HG03039 (cell line): ENCODE measurements around the gene HIGD1B.
"Not testable (repeated sequence)": the region's sequence is repeated elsewhere in the genome, so short reads cannot be mapped to it uniquely, and the experiment has no call there.

Experiments
- ATAC-seq: cut with Tn5 transposase; IDR thresholded peaks from one replicate; pipeline ENCODE4 v1.9.1; 2021; ENCODE audit warnings: mild to moderate bottlenecking, moderate library complexity; ENCODE audit not compliant: unreplicated experiment

Gene HIGD1B

DNA sequence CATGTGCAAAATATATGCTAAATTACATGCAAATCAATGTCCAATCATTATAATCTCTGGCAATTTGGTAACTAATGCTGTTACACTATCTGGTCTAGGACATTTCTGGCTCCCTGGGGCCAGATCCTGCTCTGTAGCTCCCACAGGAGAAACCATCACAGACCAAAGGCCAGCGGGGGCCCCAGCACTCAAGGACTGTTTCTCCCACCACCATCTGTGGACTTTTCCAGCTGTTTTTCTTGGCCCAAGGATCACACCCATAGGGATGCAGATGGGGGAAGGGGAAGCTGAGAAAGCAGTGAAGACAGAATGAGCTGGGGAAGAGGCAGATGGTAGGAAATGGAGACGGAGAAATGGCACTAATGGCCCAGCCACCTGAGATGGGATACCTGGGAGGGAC, at the start of gene HIGD1B:
Gene HIGD1B (plus strand): TSS at position 298 of the 400 bp plus-strand sequence. CDS start 270 bp downstream, outside the sequence.
- no peak for ATAC-seq

DNA sequence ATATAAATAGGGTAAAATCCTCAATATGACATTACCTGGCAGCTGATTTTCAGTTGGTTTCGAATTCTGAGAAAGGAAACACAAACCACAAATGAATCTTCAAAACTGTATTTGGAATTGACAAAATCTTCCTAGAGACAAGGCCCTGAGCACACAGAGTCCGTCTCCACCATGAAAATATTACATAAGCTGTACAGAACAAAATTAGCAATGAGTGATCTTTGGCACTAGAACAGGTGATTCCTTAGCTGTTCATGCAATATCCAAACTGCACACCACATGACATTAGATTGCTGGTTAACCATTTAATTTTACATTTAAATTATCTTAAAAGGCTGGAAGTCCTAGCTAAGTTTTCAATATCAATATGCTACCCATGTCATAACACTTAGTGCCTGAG, 49.3 kb upstream of the HIGD1B start:
- no peak for ATAC-seq

DNA sequence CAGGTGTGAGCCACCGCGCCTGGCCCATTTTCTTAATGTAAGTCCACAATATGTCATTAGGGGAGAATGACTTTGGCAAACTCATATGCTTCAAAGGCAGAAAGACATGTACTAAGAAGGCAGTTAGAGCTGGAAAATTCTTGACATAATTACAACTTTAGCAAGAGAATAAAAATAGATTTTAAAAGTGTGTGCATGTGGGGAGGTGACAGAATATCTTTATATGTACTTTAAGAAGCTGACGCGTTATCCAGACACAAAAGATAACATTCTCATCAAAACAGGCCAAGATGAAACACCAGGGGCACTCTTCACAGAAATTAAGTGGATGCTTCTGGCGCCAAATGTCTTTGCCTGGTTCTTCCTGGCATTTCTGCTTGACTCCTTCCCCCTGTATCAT, 45.8 kb upstream of the HIGD1B start:
- no peak for ATAC-seq

DNA sequence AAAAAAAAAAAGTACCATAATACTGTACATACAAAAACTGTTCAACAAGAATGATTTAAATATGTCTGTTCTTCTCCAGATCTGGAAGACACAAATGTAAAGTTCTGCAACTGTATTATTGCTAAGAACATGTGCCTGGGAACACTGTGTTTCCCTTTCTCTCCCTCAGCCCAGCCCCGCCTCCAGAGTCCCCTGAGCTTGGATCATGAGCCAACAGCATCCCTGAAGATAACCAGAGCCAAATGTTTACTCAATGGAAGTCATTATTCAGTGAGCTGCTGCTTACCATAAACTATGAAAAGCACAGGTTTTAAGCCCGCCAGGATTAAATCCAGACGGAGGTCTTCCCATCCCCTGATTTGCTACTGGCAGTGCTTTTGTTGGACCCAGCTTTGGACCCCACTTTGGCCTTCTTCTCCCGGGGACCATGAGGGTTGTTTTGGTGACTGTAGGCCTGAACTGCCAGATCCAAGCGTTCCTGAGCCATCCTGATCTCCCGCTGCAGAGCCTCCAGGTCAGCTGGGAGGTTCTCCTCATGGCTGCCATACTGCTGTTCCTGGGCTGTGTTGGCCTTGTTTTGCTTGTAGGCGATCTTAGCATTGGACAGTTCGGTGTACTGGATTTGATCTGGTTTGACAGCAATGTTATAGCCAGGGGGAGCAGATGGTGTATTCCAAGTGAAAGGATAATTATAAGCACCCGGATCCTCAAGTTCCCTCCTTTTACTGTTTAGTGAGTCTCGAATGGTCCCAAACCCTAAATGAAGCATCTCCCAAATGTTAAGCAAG, 43.2 kb upstream of the HIGD1B start:
- ATAC-seq = no peak

DNA sequence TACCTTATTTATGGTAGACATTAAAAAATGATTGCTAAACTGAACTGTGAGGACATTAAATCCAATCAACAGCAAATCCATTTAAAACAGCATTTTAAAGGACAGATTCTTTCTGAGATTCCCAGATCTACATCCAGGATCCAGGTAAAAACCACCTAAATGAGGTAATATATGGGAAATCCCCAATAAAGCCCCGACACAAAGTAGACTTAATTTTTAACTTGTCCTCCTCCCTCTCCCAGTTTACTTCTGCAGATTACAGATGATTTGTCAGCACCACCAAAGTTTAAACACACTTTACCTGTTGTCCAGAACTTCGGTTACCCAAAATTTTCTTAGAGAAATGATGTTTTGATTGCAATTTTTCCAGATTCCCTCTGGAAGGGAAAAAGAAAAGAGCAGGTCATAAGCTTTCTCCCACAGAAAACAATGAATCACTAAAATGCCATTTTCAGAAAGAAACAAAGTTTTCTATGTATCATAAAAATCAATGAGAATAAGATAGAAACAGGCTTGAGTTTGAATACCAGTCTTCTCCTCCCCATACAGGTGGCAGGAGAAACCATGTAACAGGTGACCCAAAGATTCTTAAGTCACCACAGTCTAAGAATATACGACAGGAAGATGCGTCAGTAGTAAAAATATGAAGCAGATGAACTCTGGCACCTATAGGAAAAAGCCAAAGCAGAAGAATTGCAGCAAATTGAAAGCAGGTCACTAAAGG, 40.4 kb upstream of the HIGD1B start:
- ATAC-seq = no peak

DNA sequence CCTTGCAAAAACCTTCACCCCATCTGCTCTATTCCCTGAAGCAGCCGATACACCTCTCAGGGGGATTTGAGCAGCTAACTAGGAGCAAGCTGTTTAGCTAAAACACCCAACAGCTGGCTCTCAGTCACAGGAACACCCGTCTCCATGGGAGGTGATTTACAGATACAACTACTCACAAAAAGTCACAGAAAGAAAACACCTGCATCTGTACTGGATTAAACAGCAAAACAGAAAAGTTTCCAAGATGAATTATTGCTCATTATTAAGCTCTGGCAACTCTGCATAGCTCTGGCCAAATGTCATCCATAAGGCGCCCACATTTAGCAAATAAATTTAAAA, 39.9 kb upstream of the HIGD1B start:
- no peak for ATAC-seq

DNA sequence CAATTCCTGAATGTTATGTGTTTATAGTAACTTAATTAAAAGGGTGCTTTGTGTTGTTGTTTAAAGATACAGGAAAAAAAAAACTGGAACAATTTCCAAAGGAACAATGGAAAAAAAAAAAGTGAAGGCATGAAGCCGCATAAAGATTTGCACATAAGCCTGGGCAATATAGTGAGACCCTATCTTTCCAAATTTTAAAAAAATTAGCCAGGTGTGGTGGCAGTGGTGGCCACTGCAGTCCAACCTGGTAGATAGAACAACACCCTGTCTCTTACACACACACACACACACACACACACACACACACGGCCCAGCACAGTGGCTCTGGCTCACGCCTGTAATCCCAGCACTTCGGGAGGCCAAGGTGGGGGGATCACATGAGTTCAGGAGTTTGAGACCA, 39.5 kb upstream of the HIGD1B start:
- no peak for ATAC-seq

DNA sequence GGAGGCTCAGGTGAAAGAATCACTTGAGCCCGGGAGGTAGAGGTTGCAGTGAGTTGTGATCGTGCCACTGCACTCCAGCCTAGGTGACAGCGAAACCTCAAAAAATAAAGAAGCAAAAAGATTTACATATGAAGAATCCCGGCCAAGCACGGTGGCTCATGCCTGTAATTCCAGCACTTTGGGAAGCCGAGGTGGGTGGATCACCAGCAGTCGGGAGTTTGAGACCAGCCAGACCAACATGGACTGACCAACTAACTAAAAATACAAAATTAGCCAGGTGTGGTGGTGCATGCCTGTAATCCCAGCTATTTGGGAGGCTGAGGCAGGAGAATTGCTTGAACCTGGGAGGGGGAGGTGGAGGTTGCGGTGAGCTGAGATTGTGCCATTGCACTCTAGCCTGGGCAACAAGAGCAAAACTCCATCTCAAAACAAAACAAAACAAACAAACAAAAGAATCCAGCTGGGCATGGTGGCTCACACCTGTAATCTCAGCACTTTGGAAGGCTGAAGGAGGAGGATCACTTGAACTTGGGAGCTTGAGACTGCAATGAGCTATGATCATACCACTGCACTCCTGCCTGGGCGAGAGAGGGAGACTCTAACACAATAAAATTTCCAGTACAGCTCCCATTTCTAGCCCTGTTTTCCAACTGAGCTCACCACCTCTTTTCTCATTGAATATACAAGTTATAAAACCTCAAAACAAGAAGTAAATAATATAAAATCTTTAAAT, 38.9 kb upstream of the HIGD1B start:
- not testable (repeated sequence) for ATAC-seq

DNA sequence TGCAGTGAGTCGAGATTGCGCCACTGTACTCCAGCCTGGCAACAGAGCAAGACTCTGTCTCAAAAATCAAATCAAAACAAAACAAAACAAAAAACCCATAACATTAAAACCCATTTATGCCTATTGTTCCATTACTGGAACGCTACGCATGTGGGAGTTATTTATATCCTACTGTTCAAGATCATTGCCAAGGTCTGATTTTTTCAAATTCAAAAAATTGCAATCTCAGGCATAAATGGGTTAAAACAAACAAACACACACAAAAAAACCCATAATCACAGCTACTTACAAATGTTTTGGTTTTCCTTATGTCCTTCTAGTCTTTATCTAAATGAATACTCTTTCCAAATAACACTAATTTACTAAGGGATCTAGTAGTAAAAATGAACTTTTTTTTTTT, 35.4 kb upstream of the HIGD1B start:
- ATAC-seq = no peak

DNA sequence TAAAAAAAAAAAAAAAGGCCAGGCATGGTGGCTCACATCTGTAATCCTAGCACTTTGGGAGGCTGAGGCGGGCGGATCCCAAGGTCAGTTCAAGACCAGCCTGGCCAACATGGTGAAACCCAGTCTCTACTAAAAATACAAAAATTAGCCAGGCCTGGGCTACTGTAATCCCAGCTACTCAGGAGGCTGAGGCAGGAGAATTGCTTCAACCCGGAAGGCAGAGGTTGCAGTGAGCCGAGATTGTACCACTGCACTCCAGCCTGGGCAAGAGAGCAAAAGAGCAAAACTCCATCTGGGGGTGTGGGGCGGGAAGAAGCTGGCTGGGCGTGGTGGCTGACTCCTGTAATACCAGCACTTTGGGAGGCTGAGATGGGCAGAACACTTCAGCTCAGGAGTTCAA, 29.2 kb upstream of the HIGD1B start:
- not testable (repeated sequence) for ATAC-seq

DNA sequence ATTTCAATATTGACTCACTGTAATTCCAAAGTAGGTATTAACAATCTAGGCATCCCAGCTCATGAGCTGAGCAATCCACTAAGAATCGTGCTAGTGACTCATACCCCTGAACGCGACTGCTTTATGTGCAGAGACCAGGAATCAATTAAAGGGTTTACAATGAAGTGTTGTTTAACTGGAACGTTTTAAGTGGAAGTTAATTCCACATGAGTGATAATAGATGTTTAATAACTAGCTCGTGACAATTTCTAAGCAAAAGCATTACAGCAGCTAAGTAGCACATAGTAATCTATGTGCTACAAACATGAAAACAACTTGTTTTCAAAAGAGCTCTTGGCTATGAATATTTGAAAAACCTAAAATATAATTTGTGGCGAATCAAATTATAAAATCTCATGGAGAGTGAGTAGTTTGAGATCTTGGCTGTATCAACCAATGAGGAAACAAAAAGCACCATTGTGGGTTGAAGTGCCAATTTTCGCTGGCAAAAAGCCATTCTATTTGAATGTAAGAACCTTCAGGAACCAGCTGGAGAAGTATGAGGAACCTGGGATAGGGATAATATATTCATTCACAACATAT, 27.0 kb upstream of the HIGD1B start:
- no peak for ATAC-seq

DNA sequence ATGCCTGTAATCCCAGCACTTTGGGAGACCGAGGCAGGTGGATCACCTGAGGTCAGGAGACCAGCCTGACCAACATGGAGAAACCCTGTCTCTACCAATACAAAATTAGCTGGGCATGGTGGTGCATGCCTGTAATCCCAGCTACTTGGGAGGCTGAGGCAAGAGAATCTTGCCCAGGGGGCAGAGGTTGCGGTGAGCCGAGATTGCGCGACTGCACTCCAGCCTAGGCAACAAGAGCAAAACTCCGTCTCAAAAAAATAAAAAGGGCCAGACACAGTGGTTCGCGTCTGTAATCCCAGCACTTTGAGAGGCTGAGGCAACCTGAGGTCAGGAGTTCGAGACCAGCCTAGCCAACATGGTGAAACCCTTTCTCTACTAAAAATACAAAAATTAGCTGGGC, 22.4 kb upstream of the HIGD1B start:
- ATAC-seq = not testable (repeated sequence)

DNA sequence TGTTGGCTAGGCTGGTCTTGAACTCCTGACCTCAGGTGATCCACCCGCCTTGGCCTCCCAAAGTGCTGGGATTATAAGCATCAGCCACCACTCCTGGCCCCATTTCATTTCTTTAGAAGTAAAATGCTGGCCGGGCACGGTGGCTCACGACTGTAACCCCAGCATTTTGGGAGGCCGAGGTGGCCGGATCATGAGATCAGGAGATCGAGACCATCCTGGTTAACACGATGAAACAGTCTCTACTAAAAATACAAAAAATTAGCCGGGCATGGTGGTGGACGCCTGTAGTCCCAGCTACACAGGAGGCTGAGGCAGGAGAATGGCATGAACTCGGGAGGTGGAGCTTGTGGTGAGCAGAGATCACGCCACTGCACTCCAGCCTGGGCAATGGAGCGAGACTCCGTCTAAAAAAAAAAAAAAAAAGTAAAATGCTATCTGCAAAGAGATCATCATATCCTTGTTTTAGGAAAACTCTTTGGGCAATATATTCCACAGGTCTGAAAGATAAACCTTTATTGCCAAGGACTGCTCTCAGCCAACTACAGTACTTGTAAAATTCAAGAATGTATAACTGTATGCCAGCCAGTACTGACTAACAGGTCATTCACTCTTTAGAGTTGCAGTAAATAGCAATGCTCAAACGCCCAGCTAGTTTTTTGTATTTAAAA, 21.4 kb upstream of the HIGD1B start:
- no peak for ATAC-seq

DNA sequence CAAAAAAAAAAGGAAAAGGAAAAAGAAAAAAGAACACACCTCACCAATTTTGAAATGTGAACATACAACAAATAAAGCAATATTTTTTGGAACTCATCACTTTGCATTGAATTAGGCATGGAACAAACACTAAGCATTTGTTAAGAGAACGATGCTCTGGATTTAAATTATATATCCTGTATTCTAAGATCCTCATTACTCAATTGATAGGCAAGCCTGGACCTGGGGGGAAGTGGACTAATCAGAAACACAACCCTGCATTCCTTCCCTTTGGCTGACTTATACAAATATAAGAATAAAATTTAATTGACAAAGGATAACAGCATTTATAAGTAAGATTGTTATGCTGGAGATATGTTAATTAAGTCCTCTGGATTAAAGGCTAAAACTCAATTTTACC, 19.8 kb upstream of the HIGD1B start:
- no peak for ATAC-seq

DNA sequence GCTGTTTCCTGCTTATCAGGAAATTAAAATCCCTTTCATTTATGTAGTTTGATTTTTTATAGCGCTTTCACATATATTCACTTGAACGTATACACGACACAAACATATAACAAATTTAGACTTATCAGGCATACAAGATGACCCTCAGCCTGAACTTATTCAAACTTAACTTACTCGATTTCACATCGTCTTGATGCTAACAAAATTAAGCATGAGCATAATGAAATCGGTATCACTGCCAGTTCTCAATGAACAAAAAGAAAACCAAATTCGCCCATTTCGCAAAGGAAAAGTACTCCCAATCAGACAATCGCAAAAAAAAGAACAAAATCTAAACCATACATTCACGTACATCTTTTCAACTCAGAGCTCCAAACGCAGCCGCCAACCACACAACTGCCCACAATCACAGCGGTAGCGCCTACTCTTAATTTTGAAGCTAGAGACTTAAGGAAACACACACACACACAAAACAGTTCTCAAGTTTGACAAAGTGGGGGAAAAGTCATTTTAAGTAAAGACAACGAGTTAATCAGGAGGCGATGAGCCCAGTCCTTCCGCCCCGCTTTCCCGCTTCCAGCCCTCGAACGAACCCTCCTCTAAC, 18.7 kb upstream of the HIGD1B start:
- ATAC-seq = no peak

DNA sequence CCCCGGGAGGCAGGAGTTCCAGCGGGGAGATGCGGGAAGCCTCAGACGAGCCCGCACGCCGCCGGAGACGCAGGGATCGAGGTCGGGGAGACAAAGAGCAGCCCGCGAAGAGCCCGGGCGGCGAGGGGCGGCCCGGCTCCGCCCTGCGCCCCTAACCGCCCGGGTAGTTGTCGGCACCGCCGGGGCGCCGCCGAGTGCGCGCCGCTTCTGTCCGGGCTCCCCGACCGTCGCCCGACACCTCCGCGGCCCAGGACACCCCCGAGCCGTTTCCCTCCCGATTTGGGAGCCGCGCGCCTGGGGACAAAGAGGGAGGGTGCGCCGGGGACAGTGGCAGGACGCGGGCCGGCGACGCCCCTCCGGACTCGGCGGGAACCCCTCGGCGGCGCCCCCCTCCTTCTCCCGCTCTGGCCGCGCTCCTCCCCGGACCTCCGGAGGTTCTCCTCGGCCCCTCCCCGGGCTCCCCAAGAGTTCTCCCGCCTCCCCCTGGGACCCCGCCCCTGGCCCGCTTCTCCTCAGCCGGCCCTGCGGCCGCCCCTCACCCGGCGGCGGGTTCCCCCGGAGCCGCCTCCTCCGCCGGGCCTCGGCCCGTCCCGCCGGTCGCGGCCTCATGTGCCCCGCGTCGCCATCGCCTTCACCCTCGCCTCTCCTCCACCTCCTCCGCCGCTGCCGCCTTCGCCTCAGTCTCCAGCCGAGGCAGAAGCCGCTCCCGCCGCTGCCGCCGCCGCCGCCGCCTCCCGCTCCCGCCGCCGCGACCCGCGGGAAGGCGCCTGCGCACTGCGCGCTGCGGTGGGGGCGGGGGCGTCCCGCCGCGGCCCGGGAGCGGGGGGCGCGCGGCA, 17.9 kb upstream of the HIGD1B start, which contains the start of gene GJC1:
Gene GJC1 (minus strand): TSS at position 765 of the 836 bp plus-strand sequence. CDS start 24,470 bp downstream, outside the sequence.
- ATAC-seq = no peak

DNA sequence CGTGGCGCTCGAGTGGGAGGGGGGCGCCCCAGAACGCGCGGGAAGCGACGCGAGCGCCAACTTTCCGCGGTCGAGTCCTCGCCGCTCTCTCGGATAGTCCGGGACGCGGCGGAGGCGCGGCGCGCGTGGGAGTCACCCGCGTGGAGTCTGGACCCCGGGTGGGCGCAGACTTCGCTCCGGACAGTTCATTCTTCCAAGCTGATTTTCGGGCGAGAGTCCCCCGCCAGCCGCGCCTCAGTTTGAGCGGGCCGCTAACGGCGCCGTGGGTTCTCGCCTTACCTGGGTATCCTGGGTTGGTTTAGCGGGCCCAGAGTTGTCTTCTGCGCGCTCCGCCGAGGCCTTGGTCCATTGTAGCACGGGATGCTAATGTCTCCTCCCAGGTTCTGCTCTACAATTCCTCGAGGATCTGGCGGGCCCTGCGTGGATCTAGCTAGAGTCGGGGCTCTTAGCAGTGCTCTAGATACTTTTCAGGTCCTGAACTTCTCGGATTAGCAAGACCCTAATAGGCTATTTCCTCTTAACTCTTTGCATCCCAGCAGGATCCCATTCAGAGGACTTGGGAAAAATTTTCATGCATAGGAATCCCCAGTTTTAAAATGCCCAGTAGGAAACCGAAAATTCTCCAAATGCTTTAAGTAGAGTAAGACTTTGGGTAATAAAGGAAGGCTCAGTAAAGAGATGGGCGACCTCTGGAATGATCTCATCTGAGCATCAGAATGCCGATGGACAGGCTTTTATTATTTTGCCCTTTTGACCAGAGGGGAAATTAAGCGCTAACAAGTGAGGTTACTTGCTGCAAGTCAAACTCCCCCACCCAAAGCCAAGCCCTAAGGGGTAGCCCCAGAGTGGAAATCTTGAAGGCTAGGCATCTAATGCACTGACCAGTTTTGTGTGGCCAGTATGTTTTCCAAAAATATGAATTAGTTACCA, 17.1 kb upstream of the HIGD1B start:
- ATAC-seq = no peak

DNA sequence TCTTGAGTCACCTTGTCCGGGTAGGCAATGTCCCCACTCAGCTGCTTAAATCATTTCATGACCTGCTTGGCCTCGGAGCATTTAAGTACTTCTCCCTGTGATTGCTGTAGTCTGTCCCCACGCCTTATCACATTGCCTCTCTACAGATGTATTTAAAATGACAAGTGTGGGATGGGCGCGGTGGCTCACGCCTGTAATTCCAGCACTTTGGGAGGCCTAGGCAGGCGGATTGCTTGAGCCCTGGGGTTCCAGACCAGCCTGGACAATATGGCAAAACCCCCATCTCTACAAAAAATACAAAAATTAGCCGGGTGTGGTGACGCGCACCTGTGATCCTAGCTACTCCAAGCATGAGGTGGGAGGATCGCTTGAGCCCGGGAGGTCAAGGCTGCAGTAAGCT, 16.3 kb upstream of the HIGD1B start:
- no peak for ATAC-seq
